HepG2 (cell line): ENCODE measurements around the gene SLC10A1. TPM values are rescaled to one million over a fixed set of nuclear protein-coding genes. Genes with fewer than 3 reads are reported as not detected.

Source experiments
- HIC2 ChIP-seq: sonication (generic); formaldehyde crosslinking; IDR thresholded peaks from 2 replicates; pipeline ENCODE4 v1.9.0; 2022; ENCODE audit warnings: low read depth, missing genetic modification reagents
- JUND ChIP-seq: sonication (generic); formaldehyde crosslinking; IDR thresholded peaks from 2 replicates; pipeline ENCODE4 v1.8.0; 2022; ENCODE audit warnings: mild to moderate bottlenecking, missing genetic modification reagents
- KLF16 ChIP-seq, 2 experiments: sonication (generic) in 1 of 2; formaldehyde crosslinking in 1 of 2; IDR thresholded peaks; 2 replicates each; pipeline versions ENCODE4 v1.6.1 to v1.8.0; 2016 to 2023; ENCODE audit warnings: missing genetic modification reagents in 2 of 2, missing compliant biosample characterization in 1 of 2
- LCORL ChIP-seq, 2 experiments: fragments of 450-650 bp in 1 of 2; sonication (generic) in 1 of 2; formaldehyde crosslinking in 1 of 2; IDR thresholded peaks; 2 replicates each; pipeline versions ENCODE4 v1.5.0 to v1.6.1; 2017 to 2020; ENCODE audit warnings: antibody characterized with exemption in 1 of 2, missing genetic modification reagents in 1 of 2
- MAX ChIP-seq: IDR thresholded peaks from 2 replicates; pipeline ENCODE4 v1.6.1; 2012; ENCODE audit warnings: inconsistent platforms
- NR2F1 ChIP-seq, 2 experiments: fragments of 450-650 bp in 1 of 2; formaldehyde crosslinking in 1 of 2; IDR thresholded peaks; 2 replicates each; pipeline versions ENCODE4 v1.5.0 to v1.6.1; 2016 to 2020; ENCODE audit warnings: mild to moderate bottlenecking in 1 of 2, missing compliant biosample characterization in 1 of 2, missing genetic modification reagents in 1 of 2, moderate library complexity in 1 of 2
- POLR2AphosphoS2 ChIP-seq: IDR thresholded peaks from 2 replicates; pipeline ENCODE4 v1.6.1; 2011; ENCODE audit warnings: low read depth, low read length, improper control_type of control experiment
- RBM22 ChIP-seq: fragments of 200-400 bp; formaldehyde crosslinking; optimal IDR thresholded peaks from 2 replicates; pipeline ENCODE3; 2017; ENCODE audit warnings: mild to moderate bottlenecking, low read length, moderate library complexity
- RNF219 ChIP-seq: sonication (generic); formaldehyde crosslinking; IDR thresholded peaks from 2 replicates; pipeline ENCODE4 v1.5.0; 2020; ENCODE audit warnings: mild to moderate bottlenecking, missing genetic modification reagents
- SMAD3 ChIP-seq: sonication (generic); formaldehyde crosslinking; IDR thresholded peaks from 2 replicates; pipeline ENCODE4 v1.4.0; 2020; ENCODE audit warnings: missing genetic modification reagents
- TRIM22 ChIP-seq: fragments of 450-650 bp; IDR thresholded peaks from 2 replicates; pipeline ENCODE4 v1.6.1; 2017
- ZMAT3 ChIP-seq: sonication (generic); formaldehyde crosslinking; conservative IDR thresholded peaks from 2 replicates; pipeline ENCODE4 v1.7.0; 2021; ENCODE audit warnings: missing genetic modification reagents
- ZNF318 ChIP-seq: sonication (generic); formaldehyde crosslinking; IDR thresholded peaks from 2 replicates; pipeline ENCODE4 v1.4.0; 2020; ENCODE audit warnings: mild to moderate bottlenecking, missing genetic modification reagents
- polyA plus RNA-seq, 8 experiments: library from polyadenylated mRNA; depleted of rRNA in 3 of 8; stranded (reverse) in 7 of 8; unstranded in 1 of 8; fragments of >200 nt; fragmentation: Illumina TruSeq in 4 of 8; extraction: Trizol in 4 of 8; gene quantifications; 2 replicates each; pipeline versions ENCODE4 v1.2.1 to v1.2.3, GENCODE V29; 2011 to 2016; ENCODE audit warnings: low read depth in 4 of 8, missing spikeins in 1 of 8, mixed read lengths in 1 of 8; ENCODE audit not compliant: insufficient read depth in 1 of 8
- total RNA-seq, 5 experiments: library from RNA; depleted of rRNA; stranded (reverse); fragments of >200 nt; fragmentation: Illumina TruSeq; extraction: Trizol; gene quantifications; 2 replicates each; pipeline ENCODE4 v1.2.3, GENCODE V29; 2016; ENCODE audit warnings: low read depth in 1 of 5

SLC10A1 gene
- total and polyA plus RNA-seq, 2 of the 13 experiments (the other 11 are each of a cell fraction or from before 2014, with no cell fraction given) = 0.17 TPM; not detected in 1

- TF ChIP-seq ZNF318 (CRISPR knock-in tag) (no peak), JUND (CRISPR knock-in tag) (peak; percentile 47; the same call in 1 of the 2 replicates), TRIM22 (no peak), SMAD3 (CRISPR knock-in tag) (peak; percentile 63), NR2F1 (CRISPR knock-in tag; IDR thresholded peaks at IDR 0.05) (peak; percentile 79 to 84; a peak in 3 of 4 replicates), POLR2AphosphoS2 (no peak), HIC2 (peak; percentile 41; the same call in 1 of the 2 replicates), KLF16 (CRISPR knock-in tag; IDR thresholded peaks at IDR 0.05) (peak in 1 of 2 experiments; percentile 62; a peak in 1 of 4 replicates), RNF219 (CRISPR knock-in tag) (no peak), MAX (peak; percentile 61), LCORL (IDR thresholded peaks at IDR 0.05) (peak; percentile 54; the same call in 1 of the 2 replicates), LCORL (CRISPR knock-in tag; IDR thresholded peaks at IDR 0.05) (peak; percentile 92), RBM22 (no peak), ZMAT3 (CRISPR knock-in tag) (0 out of 2 replicates have a peak, but pooled peaks have one; percentile 46)
Measured at GRCh38 chr14:69808919-69809808, 12.1 kb upstream of the SLC10A1 start (continued).
